IMR-90 (cell line): Measurements from ENCODE around the gene SLC35F6. TPM values are rescaled to one million over a fixed set of nuclear protein-coding genes. Genes with fewer than 3 reads are reported as not detected.

Experiments used
- ATAC-seq: fragments of 200-7000 bp; cut with Tn5 transposase; 2 replicates; pipeline ENCODE4 v1.9.1; 2020; ENCODE audit warnings: low read depth, mild to moderate bottlenecking, moderate library complexity
- BruUV-seq: library from RNA; stranded (reverse); fragments of 400-500 nt; replicated peaks from 2 replicates; lab custom pipeline; 2021; lab: Mats Ljungman, UMichigan
- CTCF ChIA-PET: fragments of 300-600 bp; formaldehyde crosslinking; extraction: SDS; loops from one replicate; lab custom pipeline; 2021; ENCODE audit warnings: antibody characterized with exemption; lab: Yijun Ruan, JAX
- POLR2A ChIA-PET: fragments of 300-600 bp; sonication (Branson Sonifier 250); formaldehyde crosslinking; loops from one replicate; lab custom pipeline; 2022; ENCODE audit warnings: antibody characterized with exemption; ENCODE audit not compliant: unreplicated experiment; lab: Charles Lee
- DNase-seq: peaks from one replicate; pipeline ENCODE4 v3.0.0; 2013
- H2AFZ ChIP-seq: replicated peaks from 2 replicates; pipeline ENCODE3; 2013; ENCODE audit warnings: low read length, mild to moderate bottlenecking; ENCODE audit not compliant: poor library complexity
- H2AK5ac ChIP-seq: 2 replicates; pipeline ENCODE4 v1.6.1; 2013; ENCODE audit warnings: low read depth, low read length, inconsistent platforms
- H2AK9ac ChIP-seq: replicated peaks from 2 replicates; pipeline ENCODE3; 2013; ENCODE audit warnings: mild to moderate bottlenecking, low read depth, low read length, moderate library complexity; ENCODE audit not compliant: poor library complexity
- H2BK120ac ChIP-seq: 2 replicates; pipeline ENCODE4 v1.6.1; 2013; ENCODE audit warnings: low read depth, low read length, inconsistent platforms
- H2BK15ac ChIP-seq: 3 replicates; pipeline ENCODE4 v1.6.1; 2013; ENCODE audit warnings: low read depth, low read length, inconsistent platforms
- H2BK20ac ChIP-seq: 2 replicates; pipeline ENCODE4 v1.6.1; 2013; ENCODE audit warnings: low read depth, mild to moderate bottlenecking, inconsistent platforms, low read length, moderate library complexity
- H2BK5ac ChIP-seq: 2 replicates; pipeline ENCODE4 v1.6.1; 2013; ENCODE audit warnings: mild to moderate bottlenecking, low read depth, low read length, inconsistent platforms; ENCODE audit not compliant: poor library complexity, severe bottlenecking
- H3K14ac ChIP-seq: replicated peaks from 2 replicates; pipeline ENCODE4 v1.6.1; 2013; ENCODE audit warnings: low read depth, low read length, inconsistent platforms
- H3K18ac ChIP-seq: 2 replicates; pipeline ENCODE4 v1.6.1; 2013; ENCODE audit warnings: low read depth, low read length, control low read depth
- H3K23ac ChIP-seq: 2 replicates; pipeline ENCODE4 v1.6.1; 2013; ENCODE audit warnings: low read depth, low read length, inconsistent platforms
- H3K27ac ChIP-seq: 2 replicates; pipeline ENCODE4 v1.5.1; 2013; ENCODE audit warnings: mild to moderate bottlenecking, control low read depth, low read length; ENCODE audit not compliant: insufficient read depth
- H3K27me3 ChIP-seq: 2 replicates; pipeline ENCODE4 v1.6.1; 2013; ENCODE audit warnings: low read length; ENCODE audit not compliant: control insufficient read depth, insufficient read depth
- H3K36me3 ChIP-seq: 2 replicates; pipeline ENCODE4 v1.6.1; 2013; ENCODE audit warnings: low read length, mixed read lengths; ENCODE audit not compliant: control insufficient read depth, insufficient read depth
- H3K4ac ChIP-seq: 2 replicates; pipeline ENCODE4 v1.6.1; 2013; ENCODE audit warnings: low read depth, low read length, inconsistent platforms
- H3K4me1 ChIP-seq: 2 replicates; pipeline ENCODE4 v1.6.1; 2013; ENCODE audit warnings: low read length, mixed read lengths; ENCODE audit not compliant: control insufficient read depth, insufficient read depth
- H3K4me2 ChIP-seq: 2 replicates; pipeline ENCODE4 v1.6.1; 2013; ENCODE audit warnings: low read depth, mild to moderate bottlenecking, control low read depth, low read length, moderate library complexity
- H3K4me3 ChIP-seq: 2 replicates; pipeline ENCODE4 v1.5.1; 2013; ENCODE audit warnings: low read depth, mild to moderate bottlenecking, control low read depth, low read length, moderate library complexity; ENCODE audit not compliant: insufficient read depth
- H3K56ac ChIP-seq: 2 replicates; pipeline ENCODE4 v1.6.1; 2013; ENCODE audit warnings: low read length, inconsistent platforms; ENCODE audit not compliant: insufficient read depth; ENCODE audit errors: extremely low read depth
- H3K79me1 ChIP-seq, 2 experiments: 2 replicates each; pipeline ENCODE4 v1.6.1; 2013; ENCODE audit warnings: low read length in 2 of 2, inconsistent platforms in 1 of 2, low read depth in 1 of 2
- H3K9ac ChIP-seq: 2 replicates; pipeline ENCODE4 v1.6.1; 2013; ENCODE audit warnings: low read depth, low read length, control low read depth
- H3K9me1 ChIP-seq: 2 replicates; pipeline ENCODE4 v1.6.1; 2013; ENCODE audit warnings: low read length, inconsistent platforms; ENCODE audit not compliant: insufficient read depth
- H3K9me3 ChIP-seq: 2 replicates; pipeline ENCODE4 v1.6.1; 2013; ENCODE audit warnings: low read length; ENCODE audit not compliant: control insufficient read depth, insufficient read depth
- H4K20me1 ChIP-seq: 2 replicates; pipeline ENCODE4 v1.6.1; 2013; ENCODE audit warnings: low read length, inconsistent platforms; ENCODE audit not compliant: insufficient read depth
- H4K5ac ChIP-seq: 2 replicates; pipeline ENCODE4 v1.6.1; 2013; ENCODE audit warnings: mild to moderate bottlenecking, low read depth, low read length, control low read depth
- H4K8ac ChIP-seq, 2 experiments: 2 replicates each; pipeline ENCODE4 v1.6.1; 2013; ENCODE audit warnings: low read depth in 2 of 2, low read length in 2 of 2, control low read depth in 1 of 2, inconsistent platforms in 1 of 2
- H4K91ac ChIP-seq: 2 replicates; pipeline ENCODE4 v1.6.1; 2013; ENCODE audit warnings: low read depth, low read length, inconsistent platforms; ENCODE audit not compliant: insufficient read depth
- BHLHE40 ChIP-seq: fragments of 150-350 bp; IDR thresholded peaks from 2 replicates; pipeline ENCODE4 v1.6.1; 2016; ENCODE audit warnings: mild to moderate bottlenecking, low read depth, low read length
- CEBPB ChIP-seq: IDR thresholded peaks from 2 replicates; pipeline ENCODE4 v1.6.1; 2012; ENCODE audit warnings: low read depth, low read length, improper control_type of control experiment
- CHD1 ChIP-seq: IDR thresholded peaks from 2 replicates; pipeline ENCODE4 v1.6.1; 2012; ENCODE audit warnings: low read depth, low read length, improper control_type of control experiment
- CTCF ChIP-seq: conservative IDR thresholded peaks from 2 replicates; pipeline ENCODE4 v1.5.1; 2012; ENCODE audit warnings: mild to moderate bottlenecking, low read depth, low read length, improper control_type of control experiment
- FOS ChIP-seq: fragments of 150-350 bp; IDR thresholded peaks from 2 replicates; pipeline ENCODE4 v1.6.1; 2016; ENCODE audit warnings: low read depth, low read length
- MAFK ChIP-seq: IDR thresholded peaks from 2 replicates; pipeline ENCODE4 v1.6.1; 2012; ENCODE audit warnings: low read depth, low read length, improper control_type of control experiment
- MAZ ChIP-seq: IDR thresholded peaks from 2 replicates; pipeline ENCODE4 v1.6.1; 2012; ENCODE audit warnings: low read depth, mild to moderate bottlenecking, low read length, improper control_type of control experiment, moderate library complexity, borderline replicate concordance
- MXI1 ChIP-seq: IDR thresholded peaks from 2 replicates; pipeline ENCODE4 v1.6.1; 2012; ENCODE audit warnings: low read depth, mild to moderate bottlenecking, low read length, moderate library complexity, borderline replicate concordance
- NFE2L2 ChIP-seq: fragments of 150-350 bp; IDR thresholded peaks from 2 replicates; pipeline ENCODE4 v1.6.1; 2016; ENCODE audit warnings: low read depth, mild to moderate bottlenecking, low read length
- POLR2A ChIP-seq: IDR thresholded peaks from 2 replicates; pipeline ENCODE4 v1.6.1; 2012; ENCODE audit warnings: mild to moderate bottlenecking, low read depth, low read length
- RAD21 ChIP-seq: IDR thresholded peaks from 2 replicates; pipeline ENCODE4 v1.6.1; 2012; ENCODE audit warnings: low read length, improper control_type of control experiment
- RCOR1 ChIP-seq: IDR thresholded peaks from 2 replicates; pipeline ENCODE4 v1.6.1; 2012; ENCODE audit warnings: mild to moderate bottlenecking, low read length, improper control_type of control experiment; ENCODE audit not compliant: insufficient replicate concordance
- RFX5 ChIP-seq: IDR thresholded peaks from 2 replicates; pipeline ENCODE4 v1.8.0; 2012; ENCODE audit warnings: low read depth, mild to moderate bottlenecking, low read length, moderate library complexity
- SMC3 ChIP-seq: fragments of 150-350 bp; IDR thresholded peaks from 2 replicates; pipeline ENCODE4 v1.6.1; 2016; ENCODE audit warnings: low read depth, mild to moderate bottlenecking, antibody characterized with exemption, low read length, moderate library complexity
- WGBS, 2 experiments: methylation state at CpG; one replicate each; pipeline versions ENCODE4 v1.1.5 to v1.1.7; 2013; ENCODE audit warnings: missing lambda C conversion rate in 2 of 2; ENCODE audit not compliant: insufficient read length in 1 of 2; ENCODE audit errors: extremely low coverage in 2 of 2; 5-methylcytosine and 5-hydroxymethylcytosine counted together
- dilution Hi-C: fragments of 300-500 bp; cut with HindIII; formaldehyde crosslinking; loops from one replicate; pipeline ENCODE4 v1.14.3; 2018; ENCODE audit warnings: low sequenced_read_pairs; ENCODE audit not compliant: unreplicated experiment
- in situ Hi-C: fragments of 300-500 bp; cut with MboI; formaldehyde crosslinking; loops from 3 replicates; pipeline ENCODE4 v1.14.3; 2019; ENCODE audit warnings: low sequenced_read_pairs, inconsistent platforms, mixed read lengths
- intact Hi-C: fragments of 100-400 bp; cut with micrococcal nuclease; formaldehyde crosslinking; loops from 2 replicates; pipeline ENCODE4 v1.10.0; 2022
- polyA plus RNA-seq, 3 experiments: library from polyadenylated mRNA; depleted of rRNA; stranded (reverse); fragments of >200 nt; gene quantifications; 2 replicates each; pipeline ENCODE4 v1.2.3, GENCODE V29; 2012; ENCODE audit warnings: low replicate concordance in 1 of 3
- total RNA-seq: library from RNA; depleted of rRNA; stranded (reverse); fragments of >200 nt; gene quantifications from 2 replicates; pipeline ENCODE4 v1.2.3, GENCODE V29; 2012
- TF ChIP-seq, protein P1 (sequence below): fragments of 150-350 bp; IDR thresholded peaks from 2 replicates; pipeline ENCODE4 v1.6.1; 2017; ENCODE audit warnings: mild to moderate bottlenecking, antibody characterized with exemption, low read length, low read depth
- TF ChIP-seq, protein P2 (sequence below): fragments of 150-350 bp; IDR thresholded peaks from 2 replicates; pipeline ENCODE4 v1.6.1; 2016; ENCODE audit warnings: low read depth, mild to moderate bottlenecking, low read length, moderate library complexity, borderline replicate concordance

Gene SLC35F6
- total and polyA plus RNA-seq, 2 of the 4 experiments (the other 2 are of a cell fraction): 19.1 to 30.6 TPM

- in situ Hi-C loops: no loop called here
- no peak overlapping the region for H3K9ac ChIP-seq
- POLR2A ChIA-PET: no interaction called here
Observed at GRCh38 chr2:26723475-26723874, 40.6 kb upstream of the SLC35F6 start.

More at GRCh38 chr2:26723475-26723874, 40.6 kb upstream of the SLC35F6 start:
- Histone ChIP-seq H2BK20ac (peak overlapping the region; percentile 8; the same call in 1 of the 2 replicates), H3K9me3 (no peaks in the 10 kb centered on the region), H3K23ac (no peak overlapping the region), H3K4me3 (no peak overlapping the region), H2BK5ac (peak overlapping the region; percentile 9), H2AFZ (no peak overlapping the region), H3K14ac (no peak overlapping the region), H3K4ac (peak overlapping the region; percentile 45), H3K36me3 (no peaks in the 10 kb centered on the region), H4K8ac (peak overlapping the region; percentile 2 to 49; a peak in 1 of 4 replicates), H3K56ac (no peak overlapping the region), H3K4me1 (peaks cover 15% of the 10 kb centered on the region), H3K9me1 (peaks cover 14% of the 10 kb centered on the region), H3K27me3 (no peaks in the 10 kb centered on the region), H2BK120ac (peak overlapping the region; percentile 11; the same call in 1 of the 2 replicates), H2AK9ac (no peak overlapping the region), H2BK15ac (0 out of 3 replicates have a peak overlapping the region, but pooled peaks have one; percentile 43), H2AK5ac (no peak overlapping the region), H3K79me1 (no peaks in the 10 kb centered on the region), H4K20me1 (no peaks in the 10 kb centered on the region), H3K4me2 (no peak overlapping the region), H4K91ac (peak overlapping the region; percentile 65; the same call in 1 of the 2 replicates), H3K27ac (no peak overlapping the region), H3K18ac (peak overlapping the region; percentile 31; the same call in 1 of the 2 replicates), H4K5ac (no peak overlapping the region; the same call in 1 of the 2 replicates)
- CTCF ChIA-PET: no interaction called here
- ATAC-seq (no peak), DNase-seq (no peak)
- no TSS peak for BruUV-seq
- 100% methylated on average over 1 of the region's 3 CpGs; no CpG with 5 or more reads in 1 of the 2 experiments for WGBS, 2 experiments
- intact Hi-C loops (no loop called here), dilution Hi-C loops (no loop called here)
- TF ChIP-seq, protein P1, sequence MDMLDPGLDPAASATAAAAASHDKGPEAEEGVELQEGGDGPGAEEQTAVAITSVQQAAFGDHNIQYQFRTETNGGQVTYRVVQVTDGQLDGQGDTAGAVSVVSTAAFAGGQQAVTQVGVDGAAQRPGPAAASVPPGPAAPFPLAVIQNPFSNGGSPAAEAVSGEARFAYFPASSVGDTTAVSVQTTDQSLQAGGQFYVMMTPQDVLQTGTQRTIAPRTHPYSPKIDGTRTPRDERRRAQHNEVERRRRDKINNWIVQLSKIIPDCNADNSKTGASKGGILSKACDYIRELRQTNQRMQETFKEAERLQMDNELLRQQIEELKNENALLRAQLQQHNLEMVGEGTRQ: no peak
- TF ChIP-seq FOS: no peak
- TF ChIP-seq, protein P2, sequence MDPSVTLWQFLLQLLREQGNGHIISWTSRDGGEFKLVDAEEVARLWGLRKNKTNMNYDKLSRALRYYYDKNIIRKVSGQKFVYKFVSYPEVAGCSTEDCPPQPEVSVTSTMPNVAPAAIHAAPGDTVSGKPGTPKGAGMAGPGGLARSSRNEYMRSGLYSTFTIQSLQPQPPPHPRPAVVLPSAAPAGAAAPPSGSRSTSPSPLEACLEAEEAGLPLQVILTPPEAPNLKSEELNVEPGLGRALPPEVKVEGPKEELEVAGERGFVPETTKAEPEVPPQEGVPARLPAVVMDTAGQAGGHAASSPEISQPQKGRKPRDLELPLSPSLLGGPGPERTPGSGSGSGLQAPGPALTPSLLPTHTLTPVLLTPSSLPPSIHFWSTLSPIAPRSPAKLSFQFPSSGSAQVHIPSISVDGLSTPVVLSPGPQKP: no peak
- no peak for TF ChIP-seq BHLHE40
- no peak for TF ChIP-seq MAFK
- TF ChIP-seq RCOR1: no peak
- TF ChIP-seq RAD21: no peak
- TF ChIP-seq CTCF: no peak
- TF ChIP-seq SMC3: no peak
- no peak for TF ChIP-seq MXI1
- no peak for TF ChIP-seq NFE2L2
- TF ChIP-seq RFX5: no peak
- TF ChIP-seq MAZ: no peak
- TF ChIP-seq POLR2A: no peak
- TF ChIP-seq CHD1: no peak
- TF ChIP-seq CEBPB: no peak
